ENCODE data around the gene LPP.

The LPP gene

GRCh38 chr3:188305220-188305619 lies 151.3 kb downstream of the LPP start:
- no peak for DNase-seq

GRCh38 chr3:188306435-188307005 lies 152.6 kb downstream of the LPP start:
- no peak for DNase-seq

GRCh38 chr3:188309437-188310269 lies 155.7 kb downstream of the LPP start:
- peak; percentile 37 for DNase-seq

- DNase-seq, result no peak
Observed at GRCh38 chr3:188310270-188310710, 156.3 kb downstream of the LPP start.

- no peak for DNase-seq
Observed at GRCh38 chr3:188315553-188315952, 161.6 kb downstream of the LPP start.

- DNase-seq, result no peak
Observed at GRCh38 chr3:188316021-188316722, 162.2 kb downstream of the LPP start.

GRCh38 chr3:188316723-188317070 lies 162.7 kb downstream of the LPP start:
- no peak for DNase-seq

DNA sequence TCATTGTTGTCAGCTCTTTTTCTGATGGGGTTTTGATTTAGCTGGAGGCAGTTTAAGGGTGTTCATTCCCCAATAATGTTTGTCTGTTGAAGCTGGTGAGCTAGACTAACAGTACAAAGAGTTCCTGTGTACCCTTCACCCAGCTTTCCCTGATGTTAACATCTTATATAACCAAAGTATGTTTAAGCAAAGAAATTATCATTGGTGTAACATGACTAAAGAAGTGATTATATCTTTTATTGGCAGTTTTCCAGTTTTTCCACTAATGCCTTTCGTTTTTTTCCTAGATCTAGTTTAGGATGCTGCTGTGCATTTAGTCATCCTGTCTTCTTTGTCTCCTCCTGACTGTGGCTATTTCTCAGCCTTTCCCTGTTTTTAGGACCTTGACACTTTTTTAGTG lies 165.6 kb downstream of the LPP start:
- DNase-seq, result no peak

DNA sequence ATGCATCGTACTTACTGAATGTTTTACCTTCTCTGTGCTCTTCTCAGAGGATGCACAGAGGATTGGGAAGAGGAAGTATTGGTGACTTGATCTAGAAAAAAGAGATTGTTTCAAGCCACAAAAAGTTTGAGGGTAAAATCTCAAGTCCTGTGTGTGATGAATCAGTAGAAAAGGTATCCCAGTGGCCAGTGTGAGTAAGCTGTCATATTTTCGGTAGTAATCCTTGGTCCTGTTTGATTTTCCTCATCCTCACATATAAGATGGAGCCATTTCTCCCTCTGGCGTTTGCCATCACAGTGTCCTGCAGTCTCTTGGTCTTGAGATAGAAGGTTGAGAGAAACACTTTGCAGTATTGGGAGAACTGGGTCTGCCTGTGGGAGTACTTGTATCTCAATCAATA lies 166.8 kb downstream of the LPP start:
- no peak for DNase-seq

DNA sequence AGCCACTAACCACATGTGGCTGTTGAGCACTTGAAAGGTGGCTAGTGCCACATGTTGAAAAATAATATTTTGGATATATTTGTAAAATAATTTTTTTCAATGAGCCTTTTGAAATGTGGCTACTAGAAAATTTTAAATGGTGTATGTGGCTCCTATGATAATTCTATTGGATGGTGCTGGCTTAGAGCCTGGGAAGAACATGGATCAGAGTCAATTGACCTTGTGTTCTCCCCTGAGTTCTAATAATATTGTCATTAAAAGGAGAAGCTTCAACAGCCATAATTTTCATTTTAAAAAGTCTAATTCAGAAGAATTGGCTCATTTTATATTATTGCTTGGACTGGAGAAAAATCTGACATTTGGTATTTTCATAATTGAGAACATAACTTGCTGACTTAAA lies 167.3 kb downstream of the LPP start:
- DNase-seq, result no peak

GRCh38 chr3:188322135-188322887 lies 168.4 kb downstream of the LPP start:
- DNase-seq, result no peak

DNA sequence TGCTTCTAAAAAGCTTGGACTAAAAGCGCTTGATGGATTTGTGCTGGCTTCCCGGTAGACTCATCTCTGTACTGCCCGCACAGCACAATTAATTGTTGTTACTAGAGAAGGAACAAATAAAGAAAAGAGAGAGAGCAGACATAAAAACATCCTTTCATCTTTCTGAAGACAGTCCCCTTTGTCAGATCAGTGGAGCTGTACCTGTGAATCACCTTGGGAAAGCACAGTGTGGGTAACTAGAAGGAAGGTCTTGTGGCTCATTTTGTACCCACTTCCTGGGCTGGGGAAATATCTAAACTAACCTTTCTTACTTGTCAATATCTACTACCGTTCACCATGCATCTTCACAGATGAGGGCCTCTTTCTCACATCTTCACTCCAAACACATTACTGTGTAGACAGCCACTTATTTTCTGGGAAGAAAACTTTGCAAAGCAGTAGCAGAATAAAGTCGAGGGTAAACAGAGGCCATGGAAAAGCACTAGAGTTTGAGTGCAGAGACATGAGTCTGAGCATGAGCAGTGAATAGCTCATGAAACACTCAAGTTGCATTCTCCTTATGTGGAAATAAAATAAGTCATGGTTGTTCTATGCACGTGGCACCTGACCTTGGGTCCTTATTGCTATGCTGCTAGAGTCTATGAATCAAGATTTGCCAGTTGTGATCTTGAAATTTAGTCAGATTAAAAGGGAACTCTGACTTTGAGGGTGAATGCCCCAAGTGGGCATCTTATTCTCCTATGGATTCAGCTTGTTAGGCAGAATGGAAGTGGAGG lies 169.3 kb downstream of the LPP start:
- peak; percentile 56 for DNase-seq

DNA sequence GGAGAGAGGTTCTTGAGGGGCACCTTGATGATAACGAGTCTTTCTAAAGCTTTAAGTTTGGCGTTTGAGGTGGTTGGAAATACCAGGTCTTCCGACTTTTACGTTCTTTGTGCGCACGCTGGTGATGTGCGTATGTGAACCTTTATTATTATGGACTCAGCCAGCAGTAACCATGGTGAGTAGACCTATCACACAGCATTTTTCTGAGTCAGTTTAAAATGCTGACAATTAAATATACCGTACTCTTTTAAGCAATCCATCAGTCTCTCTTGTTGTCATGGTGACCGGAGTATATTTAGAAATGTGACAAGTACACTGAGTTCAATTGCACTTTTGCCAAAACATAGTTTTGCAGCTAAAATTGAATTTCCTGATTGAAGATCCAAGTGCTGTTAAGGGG lies 172.2 kb downstream of the LPP start:
- no peak for DNase-seq

DNA sequence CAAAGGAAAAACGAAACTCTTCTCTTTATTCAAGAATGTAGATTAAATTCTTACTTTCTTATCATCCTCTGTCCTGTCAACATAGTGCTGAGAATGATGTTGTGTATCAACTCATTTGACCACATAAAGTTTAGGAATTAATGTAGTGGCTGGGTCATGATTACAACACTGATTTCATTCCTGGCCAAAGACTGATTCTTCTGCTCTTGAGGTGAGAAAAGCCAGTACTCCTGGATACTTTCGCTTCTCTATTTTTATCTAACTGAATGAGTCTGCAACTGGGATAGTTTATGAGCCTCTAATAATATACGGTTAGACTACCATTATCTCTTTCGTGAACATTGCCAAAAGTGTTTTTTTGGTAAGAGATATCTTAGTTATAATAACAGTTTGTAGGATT lies 173.0 kb downstream of the LPP start:
- DNase-seq, result no peak

- no peak for DNase-seq
Observed at GRCh38 chr3:188327433-188327832, 173.5 kb downstream of the LPP start.

GRCh38 chr3:188330138-188330537 lies 176.2 kb downstream of the LPP start:
- DNase-seq, result no peak

GRCh38 chr3:188331166-188331565 lies 177.2 kb downstream of the LPP start:
- DNase-seq, result no peak

DNA sequence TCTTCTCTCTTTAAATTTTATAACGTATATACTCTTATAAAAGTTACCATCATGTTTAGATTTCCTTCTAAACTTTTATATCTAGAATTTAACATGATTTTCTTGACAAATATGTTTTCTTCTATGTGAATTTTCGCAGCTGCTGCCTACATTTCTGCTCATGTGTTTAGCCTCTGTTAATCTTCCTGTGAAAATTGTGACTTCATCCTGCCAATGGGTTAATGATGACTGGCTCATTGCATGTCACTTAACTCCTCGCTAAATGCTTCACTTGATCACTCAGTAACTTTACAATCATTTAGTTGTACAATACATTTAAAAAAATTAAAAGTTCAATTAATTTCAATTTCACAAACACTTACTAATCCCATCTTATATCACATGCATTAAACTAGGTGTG lies 178.1 kb downstream of the LPP start:
- no peak for DNase-seq

- no peak for DNase-seq
Observed at GRCh38 chr3:188335656-188336055, 181.7 kb downstream of the LPP start.

DNA sequence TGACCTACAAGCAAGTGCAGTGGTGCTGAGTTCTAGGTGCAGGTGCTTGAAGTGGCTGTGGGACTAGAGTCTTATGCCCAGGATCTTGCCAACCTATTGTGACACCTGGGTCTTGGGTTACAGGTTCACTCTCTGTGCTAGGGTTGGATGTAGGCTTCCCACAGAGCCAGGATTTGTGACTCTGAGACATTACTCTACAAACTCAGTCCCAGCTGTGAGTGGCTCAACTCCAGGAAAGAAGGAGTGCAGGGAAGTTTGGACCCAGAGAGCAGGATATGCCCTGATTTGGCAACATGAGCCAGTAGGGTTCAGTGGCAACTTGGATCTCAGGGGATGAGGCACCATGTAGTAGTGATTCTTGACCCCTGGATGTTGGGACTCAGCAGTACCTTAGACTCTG lies 182.2 kb downstream of the LPP start:
- no peak for DNase-seq

DNA sequence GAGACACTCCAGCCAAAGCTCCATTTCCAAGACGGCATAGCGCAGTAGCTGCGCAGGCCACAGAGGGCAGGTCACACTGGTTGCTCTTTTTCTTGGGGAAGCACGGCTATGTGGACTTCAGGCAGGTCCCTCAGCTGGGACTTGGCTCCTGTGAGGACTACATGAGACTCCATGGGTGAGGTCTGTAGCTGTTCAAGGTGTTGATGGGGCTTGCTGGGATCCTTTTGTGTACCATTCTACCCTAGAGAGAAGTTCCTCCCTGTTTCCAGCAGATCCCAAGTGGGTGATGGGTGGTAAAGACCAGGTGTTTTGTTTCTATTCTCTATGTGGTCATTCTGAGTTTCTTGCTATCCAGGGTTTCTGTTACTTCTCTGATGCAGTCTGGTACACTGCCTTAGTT lies 183.3 kb downstream of the LPP start:
- DNase-seq, result no peak

GRCh38 chr3:188338086-188338485 lies 184.1 kb downstream of the LPP start:
- no peak for DNase-seq

Data from stimulated activated CD4-positive, alpha-beta T cell treated with anti-CD3 and anti-CD28 coated beads, Interleukin-15, amount 100 ng/mL, for 24 hours (primary cell).